ENCODE measurements around the gene SPOCK1. TPM values are rescaled to one million over a fixed set of nuclear protein-coding genes. Genes with fewer than 3 reads are reported as not detected.

Gene SPOCK1
- total RNA-seq, 4 donors from 2014 or later = 22.7 to 117 (median 41.8) TPM

DNA sequence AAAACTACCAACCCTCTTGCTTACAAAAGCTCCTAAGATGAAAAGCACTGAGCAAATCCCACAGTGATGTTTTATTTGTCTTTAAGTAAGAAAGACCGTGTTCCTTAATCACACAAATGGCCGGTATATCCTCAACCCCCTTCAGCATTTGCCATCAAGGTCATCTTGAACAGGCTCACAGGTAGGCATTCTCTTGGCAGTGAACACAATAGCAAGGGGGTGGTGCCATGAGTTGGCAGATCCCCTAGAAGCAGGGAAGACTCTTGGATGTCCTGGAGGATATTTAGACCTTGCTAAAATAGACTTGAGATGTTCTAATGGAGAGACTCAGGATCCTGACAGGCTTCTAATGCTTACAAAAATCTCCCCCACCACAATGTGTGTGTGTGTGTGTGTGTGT is 323.0 kb downstream of the SPOCK1 start:
- no peak for ATAC-seq (ENCODE audit: low FRiP score)

DNA sequence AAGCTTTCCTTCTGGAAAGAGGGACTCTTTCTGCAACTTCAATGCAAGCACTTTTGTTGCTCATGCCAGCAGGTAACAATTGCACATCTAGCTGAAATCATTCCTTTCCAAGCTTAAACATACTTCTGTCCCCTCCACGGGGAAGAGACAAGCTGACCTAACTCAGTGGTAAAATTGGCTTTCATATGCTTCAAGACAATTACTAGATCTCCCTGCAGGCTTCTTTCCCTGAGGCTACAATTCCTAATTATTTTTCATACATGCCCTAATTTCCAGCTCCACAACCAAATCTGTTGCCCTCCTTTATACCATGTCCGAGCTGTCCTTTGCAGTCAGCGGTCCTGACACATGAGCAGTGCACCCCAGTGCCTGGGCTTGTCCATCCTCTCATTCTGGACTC is 324.9 kb downstream of the SPOCK1 start:
- ATAC-seq (ENCODE audit: low FRiP score) (no peak), DNase-seq (ENCODE audit: low spot score) (no peak)
- TF ChIP-seq, protein P1, sequence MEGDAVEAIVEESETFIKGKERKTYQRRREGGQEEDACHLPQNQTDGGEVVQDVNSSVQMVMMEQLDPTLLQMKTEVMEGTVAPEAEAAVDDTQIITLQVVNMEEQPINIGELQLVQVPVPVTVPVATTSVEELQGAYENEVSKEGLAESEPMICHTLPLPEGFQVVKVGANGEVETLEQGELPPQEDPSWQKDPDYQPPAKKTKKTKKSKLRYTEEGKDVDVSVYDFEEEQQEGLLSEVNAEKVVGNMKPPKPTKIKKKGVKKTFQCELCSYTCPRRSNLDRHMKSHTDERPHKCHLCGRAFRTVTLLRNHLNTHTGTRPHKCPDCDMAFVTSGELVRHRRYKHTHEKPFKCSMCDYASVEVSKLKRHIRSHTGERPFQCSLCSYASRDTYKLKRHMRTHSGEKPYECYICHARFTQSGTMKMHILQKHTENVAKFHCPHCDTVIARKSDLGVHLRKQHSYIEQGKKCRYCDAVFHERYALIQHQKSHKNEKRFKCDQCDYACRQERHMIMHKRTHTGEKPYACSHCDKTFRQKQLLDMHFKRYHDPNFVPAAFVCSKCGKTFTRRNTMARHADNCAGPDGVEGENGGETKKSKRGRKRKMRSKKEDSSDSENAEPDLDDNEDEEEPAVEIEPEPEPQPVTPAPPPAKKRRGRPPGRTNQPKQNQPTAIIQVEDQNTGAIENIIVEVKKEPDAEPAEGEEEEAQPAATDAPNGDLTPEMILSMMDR (IDR thresholded peaks at IDR 0.05) = no peak

More for the DNA sequence above, 323.0 kb downstream of the SPOCK1 start:
- no peak for DNase-seq (ENCODE audit: low spot score)
- TF ChIP-seq, protein P1 (IDR thresholded peaks at IDR 0.05) = no peak

DNA sequence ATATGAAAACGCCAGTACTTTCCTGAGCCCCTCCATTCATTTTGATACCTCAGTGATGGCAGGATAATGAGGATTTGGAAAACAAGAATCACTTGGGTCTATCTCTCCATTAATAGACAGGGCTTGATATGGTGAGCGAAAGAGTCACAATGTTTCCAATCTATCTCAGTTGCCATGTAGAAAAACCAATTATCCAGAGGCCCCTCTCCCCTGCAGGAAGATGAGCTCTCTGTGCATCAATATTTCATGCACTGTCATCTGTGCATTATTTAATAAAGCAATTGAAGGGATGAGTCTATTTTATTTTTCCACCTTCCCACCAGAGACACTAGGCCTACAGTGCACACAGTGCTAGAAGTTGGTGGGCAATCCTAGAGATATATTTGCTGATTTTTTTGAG is 326.9 kb downstream of the SPOCK1 start:
- DNase-seq (ENCODE audit: low spot score) (no peak), ATAC-seq (ENCODE audit: low FRiP score) (no peak)

DNA sequence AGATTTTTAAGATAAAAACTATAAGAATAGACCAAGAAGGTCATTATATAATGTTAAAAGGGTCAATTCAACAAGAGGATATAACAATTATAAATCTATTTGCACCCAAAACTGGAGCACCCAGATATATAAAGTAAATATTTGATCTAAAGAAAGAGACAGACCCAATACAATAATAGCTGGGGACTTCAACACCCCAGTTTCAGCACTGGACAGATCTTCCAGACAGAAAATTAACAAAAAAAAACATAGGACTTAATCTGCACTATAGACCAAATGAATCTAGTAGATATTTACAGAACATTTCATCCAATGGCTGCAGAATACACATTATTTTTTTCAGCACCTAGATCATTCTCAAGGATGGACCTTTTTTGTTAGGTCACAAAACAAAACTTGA is 331.9 kb downstream of the SPOCK1 start:
- DNase-seq (ENCODE audit: low spot score) = no peak
- TF ChIP-seq, protein P1 (IDR thresholded peaks at IDR 0.05) = no peak
- no peak for ATAC-seq (ENCODE audit: low FRiP score)

More for the DNA sequence above, 326.9 kb downstream of the SPOCK1 start:
- TF ChIP-seq, protein P1 (IDR thresholded peaks at IDR 0.05) = no peak

DNA sequence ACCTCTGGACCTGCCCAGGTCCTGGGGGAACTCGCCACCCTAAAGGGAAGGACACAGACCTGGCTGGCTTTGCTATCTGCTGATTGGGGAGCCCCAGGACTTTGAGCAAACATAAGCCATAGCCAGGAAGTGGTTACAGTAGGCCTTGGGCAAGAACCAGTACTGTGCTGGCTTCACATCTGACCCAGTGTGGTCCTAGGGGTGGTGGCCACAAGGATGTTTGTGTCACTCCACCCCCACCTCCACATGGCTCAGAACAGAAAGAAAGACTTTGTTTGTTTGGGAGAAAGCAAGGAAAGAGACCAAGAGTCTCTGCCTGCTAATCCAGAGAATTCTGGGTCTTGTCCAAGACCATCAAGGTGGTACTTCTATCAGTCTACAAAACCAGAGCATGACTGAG is 334.2 kb downstream of the SPOCK1 start:
- DNase-seq (ENCODE audit: low spot score) = no peak
- no peak for ATAC-seq (ENCODE audit: low FRiP score)
- TF ChIP-seq, protein P1 (IDR thresholded peaks at IDR 0.05) = no peak

DNA sequence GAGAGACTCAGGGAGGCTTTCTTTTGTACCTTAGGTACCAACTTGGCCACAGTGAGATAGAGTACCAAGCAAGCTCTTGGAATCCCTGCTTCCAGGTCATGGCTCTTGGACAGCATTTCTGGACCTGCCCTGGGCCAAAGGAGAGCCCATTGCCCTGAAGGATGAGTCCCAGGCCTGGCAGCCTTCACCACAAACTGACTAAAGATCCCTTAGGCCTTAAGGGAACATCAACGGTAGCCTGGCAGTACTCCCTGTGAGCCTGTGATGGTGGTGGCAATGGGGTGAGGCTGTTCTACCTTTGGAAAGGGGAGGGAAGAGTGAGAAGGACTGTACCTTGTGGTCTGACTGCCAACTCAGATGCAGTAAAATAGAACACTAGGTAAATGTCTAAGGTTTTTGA is 334.6 kb downstream of the SPOCK1 start:
- DNase-seq (ENCODE audit: low spot score) = no peak
- TF ChIP-seq, protein P1 (IDR thresholded peaks at IDR 0.05) = no peak
- ATAC-seq (ENCODE audit: low FRiP score) = no peak

DNA sequence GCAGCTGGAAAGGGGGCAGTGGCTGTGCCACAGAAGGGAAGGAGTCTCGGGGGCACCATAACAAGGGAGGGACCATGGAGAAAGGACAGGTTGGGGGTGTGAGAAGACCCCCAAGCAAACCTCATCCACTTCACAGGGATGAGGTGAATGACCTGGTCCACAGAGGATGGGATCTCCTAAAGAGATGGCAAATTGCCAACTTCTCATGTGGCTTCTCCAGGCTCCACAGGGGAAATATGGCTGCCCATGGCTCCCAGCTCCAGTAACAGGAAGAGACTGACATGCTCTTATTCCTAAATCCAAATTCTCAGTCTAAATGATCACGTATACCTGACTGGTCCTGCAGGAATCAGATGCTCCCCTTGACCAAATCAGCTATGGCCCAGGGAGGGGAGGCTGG is 340.4 kb downstream of the SPOCK1 start:
- TF ChIP-seq, protein P1 (IDR thresholded peaks at IDR 0.05) = no peak
- no peak for DNase-seq (ENCODE audit: low spot score)
- ATAC-seq (ENCODE audit: low FRiP score) = no peak

All from omental fat pad (tissue), 4 donors.